HG03469 (cell line): Measurements from ENCODE around the gene DPF3.

ENCODE experiments used
- ATAC-seq: cut with Tn5 transposase; IDR thresholded peaks from one replicate; pipeline ENCODE4 v1.9.1; 2021; ENCODE audit warnings: mild to moderate bottlenecking, moderate library complexity, moderate number of reproducible peaks; ENCODE audit not compliant: unreplicated experiment

Gene DPF3

DNA sequence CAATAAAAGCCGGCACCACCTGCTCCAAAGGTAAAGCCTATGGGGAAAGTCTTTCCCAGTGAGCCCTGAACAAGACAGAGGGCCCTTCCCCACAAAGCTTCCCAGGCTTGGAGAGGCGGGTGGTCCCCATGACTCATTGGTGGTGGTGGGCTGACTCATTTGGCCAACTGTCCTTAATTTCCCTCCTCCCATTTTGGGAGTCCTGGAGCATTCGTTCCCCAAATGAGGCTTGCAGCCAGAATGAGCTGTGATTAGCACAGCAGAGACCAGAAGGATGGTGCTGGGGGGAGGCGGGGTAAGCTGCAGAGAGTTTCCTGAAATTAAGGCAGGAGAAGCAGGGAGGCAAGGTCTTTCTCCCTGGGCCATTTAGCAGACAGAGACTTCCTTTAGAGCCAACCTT, 241.7 kb downstream of the DPF3 start:
- ATAC-seq = no peak

DNA sequence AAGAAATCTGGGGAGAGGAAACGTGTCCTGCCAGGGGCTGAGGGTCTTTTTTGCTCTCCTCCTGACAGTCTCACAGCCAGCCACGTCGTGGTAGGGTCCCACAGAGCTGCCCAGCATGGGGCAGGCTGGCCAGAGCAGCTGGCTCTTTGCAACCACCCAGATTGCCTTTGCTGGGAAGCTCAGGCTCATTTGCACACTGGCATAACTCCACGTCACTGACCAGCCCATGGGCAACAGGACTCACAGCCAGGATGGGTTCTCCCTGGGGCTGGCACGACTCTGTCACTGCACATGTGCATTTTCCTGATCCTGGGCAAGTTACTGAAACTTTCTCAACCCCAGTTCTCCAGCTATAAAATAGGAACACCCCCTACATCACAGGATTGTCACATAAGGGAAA, 242.2 kb downstream of the DPF3 start:
- ATAC-seq = no peak

DNA sequence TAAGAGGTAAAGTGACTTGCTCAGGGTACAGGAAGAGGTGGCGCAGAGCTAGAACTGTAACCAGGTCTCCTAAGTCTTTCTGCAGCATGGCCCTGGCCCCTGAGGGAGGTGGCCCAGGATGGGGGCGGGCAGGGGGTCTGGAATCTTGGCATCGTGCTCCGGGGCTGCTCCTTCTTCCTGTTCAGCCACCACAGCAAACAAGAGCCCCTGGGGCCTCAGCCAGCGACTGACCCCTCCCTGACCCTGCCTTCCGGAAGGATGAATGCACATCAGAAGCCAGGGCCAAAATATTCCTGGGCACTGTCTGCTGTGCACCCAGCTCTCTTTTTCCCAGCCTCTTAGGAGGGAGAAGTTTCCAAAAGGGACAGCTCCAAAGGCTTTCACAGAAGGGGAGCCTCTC, 242.8 kb downstream of the DPF3 start:
- ATAC-seq = no peak

DNA sequence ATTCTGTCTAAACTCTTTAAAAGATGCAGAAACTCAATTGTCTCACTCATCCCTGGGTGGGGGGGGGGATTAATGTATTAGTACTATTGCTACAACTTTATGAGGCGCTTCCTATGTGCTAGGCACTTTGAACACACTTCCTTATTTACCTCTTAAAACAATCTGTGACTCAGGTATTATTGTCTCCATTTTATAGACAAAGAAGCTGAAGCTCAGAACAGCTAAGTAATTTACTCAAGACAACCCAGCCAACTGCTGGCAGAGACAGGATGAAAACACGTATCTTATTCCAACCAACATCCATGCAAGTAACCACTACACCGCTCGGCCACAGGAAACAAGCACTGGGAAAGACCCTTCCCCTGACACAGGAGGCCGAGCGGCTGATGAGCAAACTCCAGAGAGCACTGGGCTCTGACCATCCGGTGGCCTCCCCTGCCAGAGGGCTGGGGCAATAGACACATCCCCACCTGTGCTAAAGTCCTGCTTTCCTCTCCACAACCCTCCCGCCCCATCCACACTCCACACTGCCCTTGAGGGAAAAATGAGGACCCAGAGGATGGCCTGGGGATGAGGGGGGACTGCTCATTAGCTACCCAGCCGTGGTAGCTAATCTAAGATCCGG, 244.2 kb downstream of the DPF3 start:
- ATAC-seq = no peak

DNA sequence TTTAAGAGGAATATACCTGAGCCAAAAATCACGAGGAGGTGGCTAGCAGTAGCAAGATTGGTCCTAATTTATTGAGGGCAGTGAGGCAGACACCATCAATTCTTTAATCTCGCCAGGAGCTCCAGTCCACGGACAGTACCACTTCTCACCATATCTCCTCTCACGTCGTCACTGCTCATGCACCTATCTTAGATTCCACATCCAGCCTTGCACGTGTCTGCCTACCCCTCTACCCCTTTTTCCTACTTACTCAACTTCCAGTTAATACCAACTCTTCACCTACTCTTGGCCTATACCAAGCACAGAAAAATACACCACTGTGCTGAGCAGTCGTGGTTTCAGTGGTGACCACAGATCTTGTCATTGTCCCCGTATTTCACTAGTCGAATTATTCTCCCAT, 246.1 kb downstream of the DPF3 start:
- ATAC-seq = no peak

DNA sequence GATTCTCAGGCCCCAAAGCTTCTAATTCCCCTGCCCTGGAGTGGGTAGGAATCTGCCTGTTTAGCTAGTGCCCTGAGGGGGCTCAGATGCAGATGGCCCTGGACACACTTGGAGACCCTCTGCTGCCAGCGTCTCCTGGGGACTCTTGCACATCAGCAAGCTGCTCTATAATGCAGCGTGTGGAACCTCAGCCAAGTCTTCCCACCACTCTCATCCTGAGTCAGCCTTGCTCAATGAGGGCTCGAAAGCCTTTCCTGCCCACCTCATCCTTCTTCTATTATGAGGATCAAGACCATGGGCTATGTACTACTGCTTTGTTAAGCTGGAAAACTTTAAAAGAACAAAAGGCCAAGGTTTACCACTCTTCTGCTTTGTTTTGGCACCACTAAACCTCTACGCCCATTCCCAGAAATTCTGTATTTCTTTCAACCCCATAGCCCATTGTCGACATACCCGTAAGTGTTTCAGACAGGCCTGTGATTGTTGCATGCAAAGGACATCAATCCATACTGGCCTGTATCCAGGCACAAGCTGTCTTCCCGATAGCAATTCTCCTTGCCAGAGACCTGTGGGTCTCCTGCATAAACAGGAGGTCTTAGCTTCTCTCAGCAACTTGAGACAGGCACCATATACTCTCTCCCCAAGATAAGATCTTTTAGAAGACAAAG, 246.9 kb downstream of the DPF3 start:
- ATAC-seq = no peak

DNA sequence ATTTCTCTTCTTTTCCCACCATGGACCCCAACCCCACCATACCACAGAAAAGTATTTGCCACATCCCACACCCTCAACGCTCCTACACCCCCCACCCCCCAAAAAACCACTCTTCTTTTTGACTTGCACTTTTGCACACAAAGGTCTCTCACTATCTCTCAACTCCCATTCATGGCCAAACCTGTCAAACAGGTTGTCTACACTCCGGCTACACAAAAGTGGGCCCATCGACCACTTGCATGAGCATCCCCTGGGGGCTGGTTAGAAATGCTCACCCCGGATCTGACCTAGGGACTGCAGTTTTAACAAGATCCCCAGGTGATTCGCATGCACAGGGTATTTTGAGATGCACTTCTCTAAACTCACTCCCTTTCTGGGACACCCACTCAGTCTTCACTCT, 248.2 kb downstream of the DPF3 start:
- no peak for ATAC-seq

DNA sequence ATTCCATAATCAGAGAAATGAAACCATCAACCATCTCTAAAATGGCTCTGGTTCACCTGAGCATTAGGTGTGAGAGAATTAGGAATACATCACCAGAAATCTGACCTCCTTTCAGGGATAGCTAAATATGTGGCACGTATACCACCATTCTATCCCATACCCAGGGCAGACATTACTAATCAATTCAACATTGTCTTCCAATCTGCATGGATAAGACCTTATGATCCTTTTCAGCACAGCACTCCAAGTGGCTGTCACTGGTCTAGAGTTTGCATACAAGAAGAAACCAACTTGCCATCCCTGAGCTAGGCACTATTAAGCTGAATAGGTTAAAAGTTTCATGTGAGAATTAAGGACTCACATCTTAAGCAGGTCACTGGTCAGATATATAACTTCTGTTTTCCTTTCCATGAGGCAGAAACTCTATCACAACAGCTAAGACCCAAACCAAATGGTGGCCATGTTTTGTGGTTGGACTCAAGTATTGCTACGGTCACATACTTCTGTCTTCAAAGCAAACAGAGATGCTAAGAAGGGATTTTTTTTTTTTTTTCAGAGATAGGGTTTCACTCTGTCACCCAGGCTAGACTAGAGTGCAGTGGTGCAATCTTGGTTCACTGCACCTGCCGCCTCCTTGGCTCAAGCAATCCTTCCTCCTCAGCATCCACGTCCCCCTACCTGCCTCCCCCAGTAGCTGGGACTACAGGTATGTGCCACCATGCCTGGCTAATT, 249.0 kb downstream of the DPF3 start:
- ATAC-seq = no peak

DNA sequence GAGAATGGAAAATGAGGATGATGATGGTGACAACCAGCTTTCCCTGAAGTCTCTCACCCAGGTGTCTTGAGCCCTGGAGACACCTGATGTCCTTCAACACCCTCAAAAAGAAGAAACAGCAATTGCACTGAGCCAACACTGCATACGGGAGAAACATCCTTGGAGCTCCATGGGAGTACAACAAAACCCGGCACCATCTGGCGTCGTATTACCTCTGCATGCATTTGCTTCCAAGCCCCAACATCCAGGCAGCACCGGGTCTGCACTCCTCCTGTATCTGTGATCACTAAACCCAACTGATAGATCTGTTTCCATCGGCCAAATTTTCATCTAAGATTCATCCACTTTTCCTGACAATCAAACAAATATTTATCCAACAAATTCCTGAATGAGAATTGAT, 249.9 kb downstream of the DPF3 start:
- no peak for ATAC-seq

DNA sequence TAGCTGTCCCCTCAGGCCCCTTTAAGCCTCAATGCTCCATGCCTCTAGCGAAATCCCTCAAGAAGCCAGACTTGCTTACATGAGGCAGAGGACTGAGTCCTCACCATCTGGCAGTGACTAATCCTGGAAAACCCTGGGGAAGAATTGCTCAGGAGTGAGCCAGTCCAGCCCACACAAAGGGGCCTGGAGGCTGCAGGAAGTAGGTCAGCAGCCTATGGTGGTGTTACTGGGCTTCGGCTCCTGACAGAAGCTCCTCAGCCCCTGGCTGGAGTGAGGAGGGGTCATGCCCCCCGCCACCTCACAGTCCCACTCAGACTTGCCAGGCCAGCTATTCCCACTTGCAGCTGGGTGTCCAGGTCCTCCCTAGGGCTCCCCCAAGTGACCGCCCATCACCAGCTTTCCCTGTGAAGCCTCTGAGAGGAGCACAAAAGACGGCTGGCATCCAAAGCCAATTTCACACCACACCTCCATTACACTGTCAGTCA, 250.5 kb downstream of the DPF3 start:
- ATAC-seq = no peak

DNA sequence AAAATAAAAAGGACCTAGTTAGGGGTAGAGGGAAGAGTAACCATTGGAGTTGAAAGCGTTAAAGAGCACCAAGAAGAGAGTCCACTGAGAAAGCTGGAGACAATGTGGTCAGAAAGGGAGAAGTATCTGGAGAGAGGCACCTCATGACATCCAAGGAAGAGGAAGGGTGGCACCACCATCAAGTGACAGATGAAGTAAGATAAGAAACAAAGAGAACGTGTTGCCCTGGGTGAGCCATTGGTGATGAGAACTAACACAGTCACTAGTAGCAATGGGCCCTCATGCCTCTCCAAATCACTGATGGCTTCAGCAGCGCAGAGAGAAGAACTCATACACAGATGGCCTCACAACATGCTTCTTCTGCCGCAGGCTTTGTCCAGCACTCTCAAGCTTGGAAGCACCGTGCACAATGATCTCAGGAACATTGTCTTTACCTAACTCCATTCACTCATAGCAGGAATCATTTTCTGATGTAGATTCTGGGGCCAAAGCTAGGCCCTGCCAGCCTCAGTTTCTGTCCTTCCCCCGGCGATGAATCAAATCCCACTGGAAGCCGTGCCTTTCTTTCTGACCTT, 252.9 kb downstream of the DPF3 start:
- ATAC-seq = no peak

DNA sequence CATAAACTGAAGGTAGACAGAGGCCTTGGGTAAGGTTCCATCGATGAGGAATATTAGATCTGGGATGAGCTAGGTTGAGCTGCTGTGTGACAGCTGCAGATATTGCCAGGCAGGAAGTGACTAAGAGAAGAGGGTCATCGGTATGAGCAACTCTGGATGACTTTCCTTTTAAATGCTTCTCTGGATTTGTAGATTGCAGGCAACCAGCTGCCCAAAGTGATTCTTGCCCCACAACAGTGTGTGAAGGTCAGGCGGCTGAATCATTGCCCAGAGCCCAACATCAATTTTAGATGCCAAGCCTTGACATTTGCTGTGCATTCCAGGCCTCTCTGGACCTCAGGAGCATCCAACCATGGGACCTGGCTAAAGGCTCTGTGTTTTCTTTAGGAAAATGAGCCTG, 255.9 kb downstream of the DPF3 start:
- ATAC-seq = no peak

DNA sequence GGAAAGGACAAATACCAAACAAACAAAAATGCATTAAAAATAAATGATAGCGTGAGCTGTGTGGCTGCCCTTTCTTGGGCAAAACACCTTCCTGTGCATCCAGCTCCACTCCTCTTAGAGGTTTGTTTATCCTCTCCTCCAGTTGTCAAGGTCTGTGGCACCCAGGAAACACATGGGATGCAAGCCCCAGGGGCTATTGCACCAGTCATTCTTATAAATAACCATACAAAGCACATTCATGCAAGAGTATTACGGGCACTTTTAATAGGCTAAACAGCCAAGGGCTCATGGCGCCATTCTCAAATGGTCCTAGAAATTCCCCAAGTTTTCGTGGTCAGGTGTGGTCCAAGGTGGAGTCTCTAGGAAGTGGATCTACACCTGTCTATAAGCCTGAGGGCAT, 257.0 kb downstream of the DPF3 start:
- ATAC-seq = no peak

DNA sequence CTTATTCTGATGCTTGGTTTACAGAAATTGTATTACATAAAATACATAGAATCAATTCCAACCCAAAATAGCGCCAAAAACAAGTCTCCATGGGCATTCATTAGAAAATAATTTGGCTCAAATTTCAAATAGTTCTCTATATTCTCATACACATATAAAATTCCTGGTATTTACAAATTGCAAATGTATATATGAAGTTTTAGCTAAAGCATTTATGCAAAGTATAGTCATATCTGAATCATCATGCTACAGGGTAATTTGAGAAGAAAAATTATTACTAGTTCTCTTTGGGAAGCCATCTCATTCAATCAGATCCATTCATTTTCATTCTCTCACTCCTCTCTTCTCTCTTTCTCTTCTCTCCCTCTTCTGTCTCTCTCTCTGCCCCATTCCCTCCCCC, 257.8 kb downstream of the DPF3 start:
- ATAC-seq = no peak

DNA sequence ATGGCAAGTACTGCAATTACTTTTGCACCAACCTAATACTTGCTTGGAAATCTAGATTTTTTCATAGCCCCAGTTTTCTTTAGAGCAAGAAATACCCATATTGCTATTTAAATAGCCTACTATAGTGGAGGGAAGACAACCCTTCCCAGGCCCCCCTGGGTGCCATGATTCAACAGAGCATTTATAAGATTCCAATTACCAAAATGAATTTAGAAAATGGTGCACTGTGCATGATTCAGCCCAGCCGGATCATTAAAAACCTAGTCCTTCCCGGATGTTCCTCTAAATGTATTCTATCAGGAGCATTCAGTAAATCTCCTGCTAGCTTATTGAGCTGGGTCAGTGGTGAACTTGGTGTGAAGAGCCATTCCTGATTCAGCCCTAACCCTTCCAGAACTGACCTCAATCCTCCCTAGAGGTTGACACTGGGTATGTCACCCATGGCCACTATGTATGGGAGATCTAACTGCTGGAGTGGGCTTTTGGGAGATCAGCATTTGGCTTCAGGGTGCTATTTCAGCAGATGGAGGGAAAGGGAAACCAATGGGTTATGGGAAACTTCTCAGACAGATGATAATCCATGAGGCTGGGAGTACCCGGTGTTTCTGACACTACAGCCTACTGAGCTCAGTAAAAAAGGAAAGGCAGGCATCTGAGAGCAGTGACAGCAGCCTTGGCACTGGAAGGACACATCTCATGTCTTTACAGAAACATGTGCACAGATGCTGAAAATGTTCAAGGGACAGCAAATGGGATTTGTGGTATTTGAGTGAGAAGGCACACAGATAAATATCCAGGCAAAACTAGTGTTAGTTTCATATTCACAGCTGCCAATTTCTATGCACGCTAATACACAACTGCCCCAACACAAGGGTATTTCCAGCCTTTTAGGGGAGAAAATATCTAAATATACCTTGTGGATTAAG, 258.9 kb downstream of the DPF3 start:
- no peak for ATAC-seq

DNA sequence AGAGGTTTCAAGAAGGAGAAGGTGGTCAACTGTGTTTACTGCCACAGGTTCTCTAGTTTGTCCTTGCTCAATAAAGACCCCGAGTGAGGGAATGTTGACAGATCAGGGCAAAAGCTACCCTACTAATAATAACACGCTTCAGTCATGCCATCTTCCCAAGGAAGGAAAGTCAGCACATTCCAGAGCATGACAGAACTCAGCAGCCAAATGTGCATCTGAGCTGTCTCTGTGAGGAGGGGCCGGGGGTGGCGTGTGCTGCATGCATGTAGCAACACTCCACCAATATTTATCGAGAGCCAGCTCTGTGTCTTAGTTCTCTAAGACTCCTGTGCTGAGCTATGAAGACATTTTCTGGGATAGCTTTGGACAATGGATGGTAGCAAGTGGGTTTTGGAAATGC, 260.4 kb downstream of the DPF3 start:
- no peak for ATAC-seq

DNA sequence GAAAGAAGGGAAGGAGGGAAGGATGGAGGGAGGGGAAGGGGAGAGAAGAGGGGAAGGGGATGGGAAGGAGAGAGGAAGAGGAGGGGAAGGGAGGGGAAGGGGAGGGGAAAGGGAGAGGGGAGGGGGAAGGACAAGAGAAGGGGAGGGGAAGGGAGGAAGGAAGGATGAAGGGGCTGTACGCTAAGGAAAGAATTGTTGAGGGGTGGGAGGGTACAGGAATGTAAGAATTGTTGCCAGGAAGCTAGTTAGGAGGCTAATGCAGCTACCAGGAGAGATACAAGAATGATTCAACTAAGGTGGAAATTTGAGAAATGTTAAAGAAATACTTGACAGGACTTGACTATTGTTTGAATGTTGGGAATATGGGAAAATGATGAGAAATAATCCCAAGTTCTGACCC, 261.2 kb downstream of the DPF3 start:
- ATAC-seq = no peak

DNA sequence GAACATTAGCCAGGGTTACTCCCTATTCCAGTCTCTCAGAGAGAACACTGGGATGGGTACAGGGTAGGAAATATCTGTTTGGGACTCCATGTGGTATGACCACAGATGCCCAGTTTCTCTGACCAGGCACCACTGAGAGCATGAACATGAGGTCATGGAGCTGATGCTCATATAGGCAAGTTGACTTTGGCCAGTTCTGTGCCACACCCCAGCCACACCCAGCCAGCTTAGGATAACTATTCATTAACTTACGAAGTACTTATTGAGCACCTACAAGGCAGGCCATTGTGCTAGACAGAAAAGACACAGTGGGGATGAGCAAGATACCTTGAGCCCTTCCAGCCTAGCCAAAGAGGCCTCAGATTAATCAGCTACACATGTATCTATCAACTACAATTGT, 262.5 kb downstream of the DPF3 start:
- ATAC-seq = no peak

DNA sequence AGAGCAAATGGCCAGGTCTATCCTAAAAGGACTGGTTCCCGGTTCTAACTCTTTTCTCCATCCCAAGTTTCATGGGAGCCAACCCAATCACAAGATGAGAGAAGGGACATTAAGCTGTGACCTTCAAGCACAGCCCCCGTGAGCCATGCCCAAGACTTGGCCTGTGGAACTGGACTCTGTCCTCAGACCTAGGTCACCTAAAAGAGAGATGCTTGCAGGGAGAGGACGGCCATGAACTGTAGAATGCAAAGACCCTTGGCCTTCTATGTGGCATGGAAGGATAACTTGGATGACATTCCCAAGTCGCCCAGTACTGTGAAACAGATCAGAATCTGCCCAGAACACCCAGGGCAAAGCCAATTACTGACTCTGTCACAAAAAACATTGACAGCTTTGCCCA, 263.5 kb downstream of the DPF3 start:
- ATAC-seq = no peak

DNA sequence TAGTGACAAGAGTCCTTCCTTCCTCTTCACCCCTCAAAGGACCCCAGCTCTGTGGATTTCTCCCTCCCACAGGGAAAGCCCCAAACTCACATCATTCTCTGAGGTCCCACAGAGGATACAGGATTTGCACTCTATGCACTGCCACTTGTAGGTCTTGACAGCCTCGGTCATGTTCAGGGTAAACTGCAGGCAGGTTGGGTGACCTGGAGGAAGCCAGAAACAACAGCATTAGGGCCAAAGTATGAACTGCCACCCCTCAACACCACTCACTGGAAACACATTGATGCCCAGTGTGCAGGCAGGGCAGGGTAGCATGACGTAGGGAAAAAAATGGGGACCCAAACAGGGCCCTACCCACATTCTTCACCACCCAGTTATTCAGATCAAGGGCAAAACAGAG, 264.4 kb downstream of the DPF3 start:
- ATAC-seq = no peak

DNA sequence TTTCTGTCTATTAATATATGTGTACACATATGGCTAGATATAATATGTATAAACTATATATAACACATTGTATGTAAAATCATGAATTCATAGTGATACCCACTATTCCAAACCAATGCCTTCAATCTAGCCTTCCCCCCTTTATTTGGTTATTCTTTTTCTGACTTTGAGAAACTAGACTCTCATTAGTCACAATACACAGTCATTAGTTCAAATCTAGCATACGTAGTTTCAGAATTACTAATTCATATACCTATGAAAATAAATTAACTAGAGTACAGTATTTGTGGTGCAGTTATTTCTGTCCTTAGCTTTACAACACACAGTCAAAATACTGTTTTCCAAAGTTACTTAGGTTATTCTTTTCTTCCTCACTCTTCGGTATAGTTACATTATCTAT, 268.2 kb downstream of the DPF3 start:
- ATAC-seq = no peak
